ENCODE results near the gene RNF25.
A peak's percentile ranks its signal among the peaks of the same experiment; 100 is the strongest.

Gene RNF25

DNA sequence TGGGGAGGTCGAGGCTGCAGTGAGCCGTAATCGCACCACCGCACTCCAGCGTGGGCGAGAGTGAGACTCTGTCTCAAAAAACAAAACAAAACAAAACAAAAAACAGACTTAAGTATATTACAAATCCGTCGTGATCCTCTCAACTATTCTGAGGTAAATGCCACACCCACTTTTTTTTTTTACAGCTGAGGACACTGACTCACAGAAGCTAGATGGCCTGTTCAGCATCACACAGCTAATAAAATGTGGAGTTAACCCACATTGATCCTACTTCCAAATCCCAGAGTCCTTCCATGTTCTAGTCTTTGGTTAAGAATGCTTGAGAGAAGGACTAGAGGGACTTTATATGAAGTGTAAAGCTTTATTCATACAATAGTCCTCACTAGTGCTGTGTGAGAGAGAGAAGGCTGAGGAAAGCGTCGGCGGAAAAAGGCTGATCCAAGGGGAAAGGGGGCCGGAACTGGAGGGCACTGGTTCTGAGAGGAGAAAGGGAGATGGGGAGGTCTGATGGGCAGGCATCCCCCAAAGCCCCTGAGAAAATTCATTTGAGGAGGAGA, 627 bp downstream of the RNF25 start:
- DNase-seq = no peak

DNA sequence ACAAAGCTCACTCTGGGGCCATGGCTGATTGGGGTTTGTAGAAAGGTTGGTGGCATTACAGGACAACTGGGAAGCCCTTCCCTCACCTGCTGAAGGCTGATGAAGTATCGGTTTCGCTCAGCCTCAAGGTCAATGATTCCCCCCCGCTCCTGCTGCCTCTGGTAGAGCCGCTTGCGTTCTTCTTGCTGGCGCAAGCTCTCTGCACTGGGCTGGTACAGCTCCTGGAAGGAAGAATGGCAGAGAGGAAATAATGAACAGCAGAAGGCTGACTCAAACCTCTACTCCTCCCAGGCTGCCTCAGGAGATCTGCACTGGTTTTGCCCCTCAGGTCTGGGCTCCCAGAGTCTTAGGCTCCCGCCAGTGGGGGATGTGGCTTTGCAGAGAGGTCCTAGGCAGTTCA, 7.1 kb downstream of the RNF25 start:
- no peak for DNase-seq

DNA sequence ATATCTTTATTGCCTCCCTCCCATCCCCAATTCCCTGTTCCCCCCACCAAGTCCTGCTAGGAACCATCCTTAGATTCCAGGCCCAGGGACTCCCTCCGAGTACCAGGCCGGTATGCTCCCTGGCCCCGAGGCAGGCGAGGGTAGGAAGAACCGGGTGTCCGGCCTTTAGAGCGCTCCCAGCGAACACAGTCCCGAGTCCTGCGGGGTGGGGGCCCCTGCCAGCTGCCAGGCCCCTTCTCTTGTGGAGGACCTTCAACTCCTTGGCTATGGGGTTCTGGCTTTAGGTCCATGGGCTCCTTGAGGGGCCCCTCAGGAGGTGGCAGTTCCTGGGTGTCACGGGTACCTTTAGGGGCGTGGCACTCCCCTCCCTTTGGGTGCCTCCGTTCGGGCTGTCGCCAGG, 7.9 kb downstream of the RNF25 start:
- DNase-seq = no peak

DNA sequence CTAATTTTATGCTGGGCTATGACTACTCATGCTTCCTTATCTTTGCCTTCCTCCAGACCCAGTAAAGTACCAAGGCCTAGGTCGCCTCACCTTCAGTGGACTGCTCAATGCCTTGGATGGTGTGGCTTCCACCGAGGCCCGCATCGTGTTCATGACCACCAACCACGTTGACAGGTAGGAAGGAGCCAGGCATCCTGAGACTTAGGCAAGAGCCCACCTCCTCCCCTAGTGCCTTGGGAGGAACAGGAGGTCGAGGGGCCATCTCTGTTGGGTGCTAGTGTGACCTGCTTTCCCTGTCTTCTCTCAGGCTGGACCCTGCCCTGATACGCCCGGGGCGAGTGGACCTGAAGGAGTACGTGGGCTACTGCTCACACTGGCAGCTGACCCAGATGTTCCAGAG, 9.0 kb downstream of the RNF25 start:
- no peak for DNase-seq

GRCh38 chr2:218662377-218662776, 9.4 kb downstream of the RNF25 start:
- no peak for DNase-seq

- DNase-seq = no peak
Measured at GRCh38 chr2:218659988-218660358, 11.8 kb downstream of the RNF25 start.

GRCh38 chr2:218659258-218659987, 12.4 kb downstream of the RNF25 start, which contains the start of the genes BCS1L and ZNF142:
TSS of gene BCS1L (plus strand) at chr2:218659683. CDS start at chr2:218660988, 1,305 bp downstream.
TSS of gene ZNF142 (minus strand) at chr2:218659623. CDS start at chr2:218656429, 3,194 bp downstream.
- DNase-seq = peak; percentile 88

DNA sequence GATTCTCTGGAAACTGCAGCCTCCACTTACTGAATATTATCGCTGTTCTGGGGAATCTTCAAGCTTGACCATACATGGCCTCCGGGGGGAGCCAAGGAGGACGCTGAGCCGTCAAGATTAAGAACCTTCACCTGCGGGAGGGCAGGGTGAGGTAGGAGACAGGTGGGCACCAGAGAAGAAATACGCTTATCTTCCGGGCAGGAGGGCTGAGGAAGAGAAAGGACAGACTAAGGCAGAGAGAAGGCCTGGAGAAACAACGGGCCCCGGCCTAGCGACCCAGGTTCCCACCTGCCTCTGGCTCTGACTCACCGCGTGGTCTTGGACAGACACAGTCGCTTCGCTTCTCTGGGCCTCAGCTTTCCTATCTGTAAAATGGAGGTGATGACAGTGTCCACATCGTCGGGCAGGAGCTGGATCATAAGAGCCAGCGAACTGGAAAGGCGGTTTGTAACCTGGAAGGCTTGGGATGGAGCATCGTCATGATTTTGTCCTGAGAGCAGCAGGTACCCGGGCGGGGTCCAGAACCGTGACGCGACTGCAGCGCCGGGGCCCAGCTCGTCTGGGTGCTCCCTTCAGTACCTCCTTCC, 13.0 kb downstream of the RNF25 start:
- no peak for DNase-seq

DNA sequence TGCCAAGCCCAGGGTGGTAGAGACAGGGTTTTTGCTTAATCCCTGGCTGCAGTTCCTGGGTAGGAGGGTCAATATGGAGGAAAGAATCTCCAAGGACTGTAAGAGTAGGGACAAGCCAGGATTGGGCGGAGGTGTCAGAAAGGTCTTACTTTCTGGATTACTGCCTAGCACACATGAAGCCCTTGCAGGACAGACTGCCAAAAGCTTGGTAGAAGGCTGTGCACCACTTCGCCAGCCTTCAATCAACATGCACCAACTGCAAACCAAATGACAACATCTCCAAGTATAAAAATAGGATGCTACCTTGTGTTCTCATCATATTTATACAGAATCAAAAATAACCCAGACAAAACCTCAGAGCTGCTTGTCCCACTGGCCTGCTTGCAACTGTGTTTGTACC, 16.1 kb downstream of the RNF25 start:
- DNase-seq = no peak

DNA sequence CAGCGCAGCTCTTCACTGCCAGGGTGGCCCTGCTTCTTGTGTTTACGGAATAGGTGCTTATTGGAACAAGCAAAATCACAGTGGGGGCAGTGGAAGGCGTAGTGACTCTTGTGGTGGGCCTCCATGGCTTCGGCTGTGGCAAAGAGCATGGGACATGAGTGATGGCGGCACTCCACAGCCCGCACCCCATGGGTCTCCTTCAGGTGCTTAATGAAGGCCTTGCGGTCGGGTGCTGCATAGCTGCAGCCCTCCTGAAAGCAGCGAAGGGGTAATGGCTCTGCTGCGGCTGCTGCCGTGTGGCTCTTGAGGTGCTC, 23.1 kb downstream of the RNF25 start:
- DNase-seq = no peak

- no peak for DNase-seq
Measured at GRCh38 chr2:218648088-218648786, 23.6 kb downstream of the RNF25 start.

GRCh38 chr2:218645126-218645525, 26.7 kb downstream of the RNF25 start:
- DNase-seq = no peak

- DNase-seq = no peak
Measured at GRCh38 chr2:218644721-218645120, 27.1 kb downstream of the RNF25 start.

GRCh38 chr2:218643751-218644310, 28.0 kb downstream of the RNF25 start:
- DNase-seq = no peak

GRCh38 chr2:218642786-218643185, 29.0 kb downstream of the RNF25 start:
- DNase-seq = no peak

DNA sequence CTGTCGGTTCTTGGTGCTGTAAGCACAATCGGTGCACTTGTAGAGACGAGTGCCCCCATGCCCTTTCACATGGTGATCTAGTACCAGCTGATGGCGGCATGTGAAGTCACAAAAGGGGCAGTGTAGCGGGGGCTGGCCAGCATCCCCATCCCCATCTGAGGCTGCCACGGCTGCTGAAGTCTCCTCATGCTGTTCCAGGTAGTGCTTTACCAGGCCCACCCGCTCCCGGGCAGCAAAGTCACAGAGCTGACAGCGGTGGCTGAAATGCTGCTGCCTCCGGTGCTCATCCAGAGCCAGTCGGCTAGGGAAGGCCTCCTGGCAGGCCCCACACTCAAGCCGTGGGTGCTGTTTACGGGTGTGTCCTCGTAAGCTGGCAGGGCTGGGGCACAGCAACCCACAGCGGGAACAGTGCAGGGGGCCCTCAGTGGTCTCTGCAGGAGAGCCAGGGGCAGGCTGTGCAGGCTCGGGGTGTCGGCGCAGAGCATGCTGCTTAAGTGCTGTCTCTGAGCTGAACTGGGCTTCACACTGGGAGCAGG, 29.6 kb downstream of the RNF25 start:
- DNase-seq = no peak

- DNase-seq = no peak
Measured at GRCh38 chr2:218638372-218638771, 33.4 kb downstream of the RNF25 start.

GRCh38 chr2:218635719-218636118, 36.1 kb downstream of the RNF25 start:
- DNase-seq = no peak

GRCh38 chr2:218631837-218632236, 40.0 kb downstream of the RNF25 start:
- no peak for DNase-seq

GRCh38 chr2:218627939-218628338, 43.9 kb downstream of the RNF25 start:
- no peak for DNase-seq

DNA sequence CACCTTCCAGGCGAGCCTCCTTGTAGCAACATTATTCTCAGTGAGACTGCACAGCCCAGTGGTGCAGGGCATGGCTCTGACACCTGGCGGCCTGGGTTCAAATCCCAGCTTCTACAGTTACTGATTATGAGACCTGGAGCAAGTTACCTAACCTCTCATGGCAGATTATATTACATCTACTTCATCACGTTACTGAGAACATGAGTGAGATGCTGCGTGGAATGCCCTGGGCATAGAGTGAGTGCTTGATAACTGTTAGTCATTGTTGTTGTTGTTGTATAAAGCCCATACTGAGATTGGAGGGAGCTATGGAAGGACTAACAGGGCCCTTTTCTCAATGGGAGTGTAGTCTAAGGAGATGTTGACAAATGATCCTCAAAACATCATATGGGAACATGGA, 45.4 kb downstream of the RNF25 start:
- no peak for DNase-seq

GRCh38 chr2:218623366-218623705, 48.5 kb downstream of the RNF25 start:
- no peak for DNase-seq

DNA sequence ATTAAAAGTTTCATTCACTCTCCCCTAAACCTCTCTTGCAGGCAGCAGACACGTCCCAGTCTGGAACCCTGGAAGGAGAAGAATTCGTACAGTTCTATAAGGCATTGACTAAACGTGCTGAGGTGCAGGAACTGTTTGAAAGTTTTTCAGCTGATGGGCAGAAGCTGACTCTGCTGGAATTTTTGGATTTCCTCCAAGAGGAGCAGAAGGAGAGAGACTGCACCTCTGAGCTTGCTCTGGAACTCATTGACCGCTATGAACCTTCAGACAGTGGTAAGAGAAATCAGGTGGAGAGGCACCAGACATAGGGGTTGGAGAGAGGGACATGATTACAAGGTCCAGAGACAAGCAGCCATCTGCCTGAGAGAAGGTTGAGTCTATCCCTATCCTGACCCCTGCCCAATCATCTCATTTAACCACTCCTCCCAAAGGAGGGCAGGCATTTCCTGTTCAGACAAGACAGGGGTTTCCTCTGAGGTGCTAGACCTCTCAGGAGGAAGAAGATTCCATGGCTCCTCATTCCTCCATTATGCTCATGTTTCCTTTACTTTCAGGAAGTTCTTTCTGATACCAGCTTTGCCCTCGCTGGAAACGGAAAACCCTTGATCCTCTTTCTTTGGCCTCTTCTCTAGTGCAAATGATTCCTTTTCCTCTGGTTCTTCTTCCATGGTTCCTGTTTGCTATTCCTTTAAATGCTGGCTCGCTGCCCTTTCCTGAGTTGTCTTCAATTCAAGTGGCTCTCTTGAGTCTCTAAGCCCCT, 49.0 kb downstream of the RNF25 start:
- no peak for DNase-seq

All from activated CD4-positive, CD25-positive, alpha-beta regulatory T cell treated with anti-CD3 and anti-CD28 coated beads, Interleukin-2, amount 50 U/mL, for 72 hours (primary cell).